AG04450 (cell line): ENCODE data around the gene RPS17. TPM values are rescaled to one million over a fixed set of nuclear protein-coding genes. Genes with fewer than 3 reads are reported as not detected.
A peak's percentile ranks its signal among the peaks of the same experiment; 100 is the strongest.

Experiments
- CTCF ChIA-PET: fragments of 300-600, 350-600 bp; formaldehyde crosslinking; extraction: SDS; loops from one replicate; lab custom pipeline; 2022; ENCODE audit warnings: antibody characterized with exemption, inconsistent platforms; lab: Charles Lee
- POLR2A ChIA-PET: fragments of 350-600 bp; formaldehyde crosslinking; extraction: SDS; loops from one replicate; lab custom pipeline; 2021; ENCODE audit warnings: antibody characterized with exemption, inconsistent platforms; lab: Yijun Ruan, JAX
- DNase-seq: peaks from one replicate; pipeline ENCODE4 v3.0.0-alpha.2; 2011; ENCODE audit warnings: low read depth, low spot score
- H3K27ac ChIP-seq: one replicate; pipeline ENCODE4 v1.5.1; 2012; ENCODE audit warnings: low read depth, low read length, control low read depth
- H3K27me3 ChIP-seq: one replicate; pipeline ENCODE4 v1.6.0; 2012; ENCODE audit warnings: low read length; ENCODE audit not compliant: control insufficient read depth, insufficient read depth
- H3K4me3 ChIP-seq: 2 replicates; pipeline ENCODE4 v1.5.1; 2011; ENCODE audit warnings: mild to moderate bottlenecking, low read depth, low read length, control low read depth
- H3K9me3 ChIP-seq: 2 replicates; pipeline ENCODE4 v1.5.1; 2012; ENCODE audit warnings: low read length; ENCODE audit not compliant: control insufficient read depth, insufficient read depth
- CTCF ChIP-seq: IDR thresholded peaks from 2 replicates; pipeline ENCODE4 v1.5.1; 2011; ENCODE audit warnings: low read depth, low read length, control low read depth, inconsistent platforms
- polyA plus RNA-seq: library from polyadenylated mRNA; depleted of rRNA; stranded (reverse); fragments of >200 nt; gene quantifications from 2 replicates; pipeline ENCODE4 v1.2.3, GENCODE V29; 2011

The RPS17 gene
- polyA plus RNA-seq, 1 experiment: 4,363 TPM

- Histone ChIP-seq H3K27ac (peak overlapping the region; percentile 69), H3K27me3 (peaks cover 2% of the 10 kb centered on the region), H3K9me3 (no peaks in the 10 kb centered on the region), H3K4me3 (peak overlapping the region; percentile 62)
- DNase-seq: no peak
- ChIA-PET POLR2A (interaction anchor here (3.3 kb wide), 1 partner anchor 31 kb away, joined by 18 read pairs; the partner anchor contains the start of gene RPS17), CTCF (interaction anchor here (2.2 kb wide), 1 partner anchor 30 kb away, joined by 11 read pairs; the partner anchor contains the start of gene RPS17)
- TF ChIP-seq CTCF: no peak
These were observed 30.7 kb upstream of the RPS17 start for GRCh38 chr15:82570721-82571508.

GRCh38 chr15:82569834-82570233, 29.6 kb upstream of the RPS17 start:
- H3K27ac ChIP-seq: no peak overlapping the region
- ChIA-PET POLR2A (no interaction called here), CTCF (interaction anchor here (2.2 kb wide), 1 partner anchor 29 kb away, joined by 11 read pairs; the partner anchor contains the start of gene RPS17)
- no peaks in the 10 kb centered on the region for H3K9me3 ChIP-seq
- TF ChIP-seq CTCF: no peak
- DNase-seq: no peak
- H3K27me3 ChIP-seq: peaks cover 2% of the 10 kb centered on the region
- H3K4me3 ChIP-seq: no peak overlapping the region

- no peaks in the 10 kb centered on the region for H3K27me3 ChIP-seq
- no peak overlapping the region for H3K4me3 ChIP-seq
- no peak overlapping the region for H3K27ac ChIP-seq
- H3K9me3 ChIP-seq: no peaks in the 10 kb centered on the region
- TF ChIP-seq CTCF: no peak
- DNase-seq: no peak
- CTCF ChIA-PET: interaction anchor here (2.2 kb wide), 1 partner anchor 28 kb away, joined by 11 read pairs; the partner anchor contains the start of gene RPS17
- POLR2A ChIA-PET: no interaction called here
These were observed 28.7 kb upstream of the RPS17 start for GRCh38 chr15:82568986-82569385.

GRCh38 chr15:82567661-82568060, 27.4 kb upstream of the RPS17 start:
- POLR2A ChIA-PET: no interaction called here
- TF ChIP-seq CTCF: no peak
- CTCF ChIA-PET: no interaction called here

GRCh38 chr15:82566690-82567089, 26.4 kb upstream of the RPS17 start:
- POLR2A ChIA-PET: no interaction called here
- TF ChIP-seq CTCF: no peak
- peak overlapping the region; percentile 22 for H3K27ac ChIP-seq
- no peaks in the 10 kb centered on the region for H3K9me3 ChIP-seq
- H3K4me3 ChIP-seq: no peak overlapping the region
- CTCF ChIA-PET: interaction anchor here (2.1 kb wide), 1 partner anchor 35 kb away, joined by 5 read pairs; no protein-coding TSS in a partner anchor
- no peaks in the 10 kb centered on the region for H3K27me3 ChIP-seq
- no peak for DNase-seq

More at GRCh38 chr15:82567661-82568060, 27.4 kb upstream of the RPS17 start:
- Histone ChIP-seq H3K4me3 (no peak overlapping the region), H3K9me3 (no peaks in the 10 kb centered on the region), H3K27me3 (no peaks in the 10 kb centered on the region), H3K27ac (no peak overlapping the region)
- no peak for DNase-seq
